DMS53 (cell line): ENCODE results near the gene STIM2.
"Not testable (repeated sequence)": the region's sequence is repeated elsewhere in the genome, so short reads cannot be mapped to it uniquely, and the experiment has no call there.

Source experiments
- DNase-seq: peaks from one replicate; lab custom pipeline; 2025; lab: John Stamatoyannopoulos, UW

The STIM2 gene

GRCh38 chr4:27001398-27002164, 140.9 kb downstream of the STIM2 start:
- no peak for DNase-seq

GRCh38 chr4:27003642-27004113, 143.0 kb downstream of the STIM2 start:
- no peak for DNase-seq

- DNase-seq = no peak
Observed at GRCh38 chr4:27005501-27005900, 144.9 kb downstream of the STIM2 start.

- no peak for DNase-seq
Observed at GRCh38 chr4:27005905-27006590, 145.4 kb downstream of the STIM2 start.

DNA sequence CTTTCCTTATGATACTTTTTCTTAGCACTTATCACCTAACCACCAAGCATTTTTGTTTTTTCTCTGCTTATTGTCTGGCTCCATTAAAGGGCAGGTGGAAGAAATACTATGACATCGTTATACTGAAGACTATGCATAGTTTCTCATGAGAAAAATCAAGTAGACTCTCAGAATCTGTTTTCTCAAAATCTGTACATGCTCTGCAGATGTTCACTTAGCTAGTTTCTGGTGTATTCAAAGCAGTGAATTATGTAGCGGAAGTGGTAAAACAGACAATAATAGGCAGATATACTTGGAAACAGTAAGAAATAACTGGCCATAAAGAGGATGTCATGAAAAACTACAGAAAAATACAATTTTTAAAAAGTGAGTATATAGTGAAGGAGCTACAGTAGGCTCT, 146.0 kb downstream of the STIM2 start:
- DNase-seq = no peak

- DNase-seq = no peak
Observed at GRCh38 chr4:27007507-27007906, 146.9 kb downstream of the STIM2 start.

DNA sequence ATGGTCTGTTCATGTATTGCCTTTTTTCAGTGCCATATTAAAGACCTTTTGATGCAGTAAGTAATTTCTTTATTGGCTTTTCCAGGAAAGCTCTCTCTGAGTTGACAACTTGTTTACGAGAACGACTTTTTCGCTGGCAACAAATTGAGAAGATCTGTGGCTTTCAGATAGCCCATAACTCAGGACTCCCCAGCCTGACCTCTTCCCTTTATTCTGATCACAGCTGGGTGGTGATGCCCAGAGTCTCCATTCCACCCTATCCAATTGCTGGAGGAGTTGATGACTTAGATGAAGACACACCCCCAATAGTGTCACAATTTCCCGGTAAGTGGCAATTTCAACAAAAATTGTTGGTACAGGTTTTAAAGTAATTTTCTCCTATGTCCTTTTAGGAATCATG, 148.0 kb downstream of the STIM2 start:
- no peak for DNase-seq

- DNase-seq = peak; percentile 36
Observed at GRCh38 chr4:27009539-27009938, 148.9 kb downstream of the STIM2 start.

DNA sequence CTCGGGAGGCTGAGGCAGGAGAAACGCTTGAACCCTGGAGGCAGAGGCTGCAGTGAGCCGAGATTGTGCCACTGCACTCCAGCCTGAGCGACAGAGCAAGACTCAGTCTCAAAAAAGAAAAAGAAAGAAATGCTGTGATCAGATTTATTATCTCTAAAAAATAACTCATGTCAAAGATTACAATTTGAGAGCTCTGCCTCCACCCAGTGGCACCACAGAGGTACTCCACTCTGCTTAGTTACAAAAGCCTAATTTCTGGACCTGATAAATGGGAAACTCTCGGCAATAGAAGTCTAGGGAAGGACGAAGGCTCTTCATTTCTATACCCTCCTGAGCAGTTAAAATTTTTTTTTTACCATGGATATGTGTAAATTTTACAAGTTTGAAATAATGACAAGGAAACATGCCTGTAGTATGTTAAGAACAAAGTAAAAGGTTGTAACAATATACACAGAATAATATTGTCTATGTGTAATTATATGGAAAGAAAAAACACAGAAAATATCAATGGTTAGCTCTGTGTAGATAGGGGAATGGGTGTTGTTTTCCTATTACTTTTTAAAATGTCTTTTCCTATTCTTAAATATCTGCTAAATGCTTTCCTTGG, 149.8 kb downstream of the STIM2 start:
- peak; percentile 88 for DNase-seq

DNA sequence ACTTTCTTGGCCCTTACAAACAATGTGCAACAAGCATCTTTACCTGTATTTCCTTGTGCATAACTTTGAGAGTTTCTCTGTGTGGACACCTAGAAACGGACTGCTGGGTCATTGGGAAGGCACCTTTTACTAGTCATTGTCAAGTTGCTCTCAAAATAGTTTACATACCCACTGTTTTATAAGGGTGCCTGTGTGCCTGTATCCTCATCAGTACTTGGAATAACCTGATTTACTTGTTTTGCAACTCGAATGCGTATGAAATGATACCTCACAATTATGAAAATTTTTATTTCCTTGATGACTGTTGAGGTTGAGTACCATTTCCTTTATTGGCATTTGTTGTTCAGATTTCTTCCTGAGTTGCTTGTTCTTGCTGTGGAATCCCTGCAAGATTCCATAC, 150.8 kb downstream of the STIM2 start:
- DNase-seq = peak; percentile 90

DNA sequence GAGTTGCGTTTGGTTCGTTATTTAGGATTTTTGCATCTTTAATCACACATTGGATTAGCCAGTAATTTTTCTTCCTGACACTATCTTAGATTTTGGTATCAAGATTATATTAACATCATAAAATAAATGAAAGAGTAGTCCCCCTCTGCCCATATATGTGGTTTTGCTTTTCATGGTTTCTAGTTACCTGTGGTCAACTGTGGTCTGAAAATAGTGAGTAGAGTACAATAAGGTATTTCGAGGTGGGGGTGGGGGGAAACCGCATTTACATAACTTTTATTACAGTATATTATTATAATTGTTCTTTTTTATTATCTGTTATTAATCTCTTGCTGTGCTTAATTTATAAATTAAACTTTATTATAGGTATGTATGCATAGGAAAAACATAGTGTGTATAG, 152.4 kb downstream of the STIM2 start:
- no peak for DNase-seq

GRCh38 chr4:27016551-27016950, 155.9 kb downstream of the STIM2 start:
- DNase-seq = no peak

DNA sequence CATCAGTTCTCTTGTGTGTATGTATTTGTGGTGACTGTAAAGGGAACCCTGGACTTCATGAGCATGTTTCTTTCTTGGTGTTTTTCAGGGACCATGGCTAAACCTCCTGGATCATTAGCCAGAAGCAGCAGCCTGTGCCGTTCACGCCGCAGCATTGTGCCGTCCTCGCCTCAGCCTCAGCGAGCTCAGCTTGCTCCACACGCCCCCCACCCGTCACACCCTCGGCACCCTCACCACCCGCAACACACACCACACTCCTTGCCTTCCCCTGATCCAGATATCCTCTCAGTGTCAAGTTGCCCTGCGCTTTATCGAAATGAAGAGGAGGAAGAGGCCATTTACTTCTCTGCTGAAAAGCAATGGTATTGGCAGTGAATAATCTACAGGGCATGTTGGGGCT, 157.0 kb downstream of the STIM2 start:
- DNase-seq = no peak

DNA sequence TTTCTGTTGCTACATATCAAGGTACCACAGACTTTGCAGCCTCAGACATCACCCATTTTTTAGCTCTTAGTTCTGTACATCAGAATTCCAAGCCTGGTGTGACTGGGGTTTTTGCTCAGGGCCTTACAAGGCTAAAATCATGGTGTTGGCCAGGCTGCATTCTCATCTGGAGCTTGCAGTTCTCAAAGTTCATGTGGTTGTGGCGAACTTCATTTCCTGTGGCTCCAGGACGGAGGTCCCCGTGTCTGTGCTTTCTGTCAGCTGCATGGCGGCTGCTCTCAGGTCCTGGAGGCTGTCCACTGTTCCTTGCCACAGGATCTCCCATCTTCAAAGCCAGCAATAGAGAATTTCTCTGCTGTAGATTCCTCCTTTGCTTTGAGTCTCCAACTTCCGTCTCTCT, 157.4 kb downstream of the STIM2 start:
- DNase-seq = no peak

DNA sequence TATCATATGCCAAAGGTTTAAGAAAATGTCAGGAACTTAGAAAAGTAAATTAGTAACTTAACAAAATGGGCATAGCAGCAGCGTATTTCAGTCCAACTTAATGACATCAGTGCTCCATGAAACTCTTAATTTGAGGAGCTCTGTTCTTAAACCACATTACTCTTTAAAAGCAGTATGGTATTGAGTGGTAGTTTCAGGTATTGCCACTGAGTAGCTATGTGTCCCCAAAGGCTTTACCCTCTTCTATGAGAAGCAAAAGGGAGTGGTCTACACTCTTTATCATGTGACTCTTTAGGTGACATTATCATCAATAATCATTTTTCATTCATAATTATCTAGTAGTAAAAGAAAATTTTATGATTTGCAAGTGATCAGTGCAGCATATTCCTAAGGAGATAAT, 158.3 kb downstream of the STIM2 start:
- DNase-seq = no peak

DNA sequence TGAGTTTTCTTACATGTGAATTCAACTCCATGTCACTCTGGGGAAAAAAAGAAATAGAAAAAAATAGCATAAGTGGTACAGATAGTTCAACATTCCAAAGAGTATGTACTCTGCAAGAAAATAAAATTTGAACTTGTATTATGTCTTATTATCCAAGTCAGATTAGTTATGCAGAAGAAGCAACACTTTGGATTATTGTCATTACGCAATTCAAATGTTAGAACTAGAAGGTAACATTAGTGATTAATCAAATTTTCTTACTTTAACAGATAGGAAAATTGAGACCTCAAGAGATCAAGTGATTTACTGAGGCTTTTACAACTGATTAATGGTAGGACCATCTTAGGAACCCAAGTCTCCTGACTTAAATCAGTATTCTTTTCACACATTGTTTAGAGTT, 159.1 kb downstream of the STIM2 start:
- DNase-seq = no peak

GRCh38 chr4:27020203-27020602, 159.6 kb downstream of the STIM2 start:
- no peak for DNase-seq

DNA sequence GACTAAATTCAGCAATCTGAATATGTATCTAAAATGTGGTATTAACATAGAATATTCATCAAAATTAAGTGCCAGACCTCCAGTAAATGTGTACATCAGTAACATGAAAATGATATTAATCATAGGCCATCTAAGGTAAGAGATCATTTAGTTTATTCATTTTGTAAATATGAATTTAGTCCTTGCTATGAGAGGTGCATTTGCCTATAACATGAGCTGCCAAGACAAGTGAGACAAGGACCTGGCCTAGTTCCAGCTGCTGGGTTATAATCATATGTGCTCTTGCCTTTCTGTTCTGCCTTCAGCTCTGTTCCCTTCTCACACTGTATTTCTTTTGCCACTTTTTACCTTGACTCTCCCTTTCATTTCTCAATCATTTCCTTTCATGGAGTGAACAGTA, 160.0 kb downstream of the STIM2 start:
- no peak for DNase-seq

- no peak for DNase-seq
Observed at GRCh38 chr4:27022963-27023362, 162.3 kb downstream of the STIM2 start.

- DNase-seq = no peak
Observed at GRCh38 chr4:27023366-27023765, 162.7 kb downstream of the STIM2 start.

DNA sequence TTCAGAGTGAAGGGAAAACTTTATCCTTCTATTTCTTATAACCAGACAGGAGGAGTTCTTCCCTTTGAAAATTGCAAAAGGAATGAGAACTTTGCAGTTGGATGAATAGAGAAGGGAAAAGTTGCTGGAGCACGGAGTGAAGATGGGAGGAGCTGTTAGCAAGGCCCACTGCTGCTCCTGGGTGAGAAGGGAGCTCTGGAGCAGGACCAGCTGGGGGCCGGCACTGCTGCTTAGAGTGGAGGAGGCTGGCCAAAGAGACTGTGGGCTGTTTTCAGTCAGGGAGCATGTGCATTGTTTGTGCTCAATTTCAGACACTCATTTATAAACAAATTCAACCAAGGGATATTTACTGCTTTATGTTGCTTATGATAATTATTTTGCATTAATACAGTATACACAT, 164.2 kb downstream of the STIM2 start:
- DNase-seq = no peak

GRCh38 chr4:27027428-27027827, 166.8 kb downstream of the STIM2 start:
- no peak for DNase-seq

DNA sequence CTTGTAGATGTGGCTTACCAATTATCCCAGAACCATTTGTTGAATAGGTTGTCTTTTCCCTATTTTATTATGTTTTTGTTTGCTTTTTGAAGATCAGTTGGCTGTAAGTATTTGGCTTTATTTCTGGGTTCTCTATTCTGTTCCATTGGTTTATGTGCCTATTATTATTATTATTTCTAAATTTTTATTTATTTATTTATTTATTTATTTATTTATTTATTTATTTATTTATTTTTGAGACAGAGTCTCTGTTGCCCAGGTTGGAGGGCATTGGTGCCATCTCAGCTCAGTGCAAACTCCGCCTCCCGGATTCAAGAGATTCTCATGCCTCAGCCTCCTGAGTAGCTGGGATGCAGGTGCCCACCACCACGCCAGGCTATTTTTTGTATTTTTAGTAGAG, 174.5 kb downstream of the STIM2 start:
- not testable (repeated sequence) for DNase-seq
